ENCODE results near the gene RPRD2.
A peak's percentile ranks its signal among the peaks of the same experiment; 100 is the strongest.
"Not testable (repeated sequence)": the region's sequence is repeated elsewhere in the genome, so short reads cannot be mapped to it uniquely, and the experiment has no call there.

Gene RPRD2

DNA sequence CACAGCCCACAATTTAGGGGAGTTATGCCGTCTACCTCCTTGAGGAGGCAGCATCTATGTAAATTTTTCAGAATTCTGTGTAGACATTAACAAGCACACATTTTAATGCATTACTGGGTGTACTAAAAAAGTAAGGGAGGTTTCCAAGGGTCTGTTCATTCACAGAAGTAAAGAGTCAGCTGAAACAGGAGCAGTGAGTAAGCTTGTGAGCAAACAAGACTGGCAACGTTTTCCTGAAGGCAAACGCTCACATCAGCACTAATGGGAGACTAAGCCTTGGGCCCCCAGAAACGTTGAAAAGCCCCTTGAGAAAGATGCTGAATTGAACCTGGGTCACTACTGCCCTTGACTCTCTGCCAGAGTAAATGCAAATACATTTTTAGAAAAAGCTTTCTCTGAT is 25.7 kb downstream of the RPRD2 start:
- DNase-seq: no peak

DNA sequence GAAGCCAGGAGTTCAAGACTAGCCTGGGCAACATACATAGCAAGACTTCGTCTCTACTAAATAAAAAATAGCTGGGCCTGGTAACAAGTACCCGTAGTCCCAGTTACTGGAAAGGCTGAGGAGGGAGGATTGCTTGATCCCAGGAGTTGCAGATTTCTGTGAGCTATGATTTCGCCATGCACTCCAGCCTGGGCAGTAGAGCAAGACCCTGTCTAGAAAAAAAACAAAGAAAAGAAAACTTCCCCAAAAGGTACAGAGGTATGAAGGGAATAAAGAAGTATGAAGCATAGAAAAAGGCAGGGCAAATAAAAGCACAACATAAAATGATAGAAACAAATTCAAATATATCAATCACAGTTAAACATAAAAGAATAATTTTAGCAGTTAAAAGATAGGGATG is 28.7 kb downstream of the RPRD2 start:
- no peak for DNase-seq

DNA sequence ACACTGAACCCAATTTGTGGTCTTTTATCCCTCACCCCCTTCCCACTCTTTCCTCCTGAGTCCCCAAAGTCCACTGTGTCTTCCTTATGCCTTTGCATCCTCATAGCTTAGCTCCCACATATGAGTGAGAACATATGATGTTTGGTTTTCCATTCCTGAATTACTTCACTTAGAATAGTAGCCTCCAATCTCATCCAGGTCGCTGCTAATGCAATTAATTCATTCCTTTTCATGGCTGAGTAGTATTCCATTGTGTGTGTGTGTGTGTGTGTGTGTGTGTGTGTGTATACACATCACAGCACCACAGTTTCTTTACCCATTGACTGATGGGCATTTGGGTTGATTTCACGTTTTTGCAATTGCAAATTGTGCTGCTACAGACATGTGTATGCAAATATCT is 31.2 kb downstream of the RPRD2 start:
- not testable (repeated sequence) for DNase-seq

DNA sequence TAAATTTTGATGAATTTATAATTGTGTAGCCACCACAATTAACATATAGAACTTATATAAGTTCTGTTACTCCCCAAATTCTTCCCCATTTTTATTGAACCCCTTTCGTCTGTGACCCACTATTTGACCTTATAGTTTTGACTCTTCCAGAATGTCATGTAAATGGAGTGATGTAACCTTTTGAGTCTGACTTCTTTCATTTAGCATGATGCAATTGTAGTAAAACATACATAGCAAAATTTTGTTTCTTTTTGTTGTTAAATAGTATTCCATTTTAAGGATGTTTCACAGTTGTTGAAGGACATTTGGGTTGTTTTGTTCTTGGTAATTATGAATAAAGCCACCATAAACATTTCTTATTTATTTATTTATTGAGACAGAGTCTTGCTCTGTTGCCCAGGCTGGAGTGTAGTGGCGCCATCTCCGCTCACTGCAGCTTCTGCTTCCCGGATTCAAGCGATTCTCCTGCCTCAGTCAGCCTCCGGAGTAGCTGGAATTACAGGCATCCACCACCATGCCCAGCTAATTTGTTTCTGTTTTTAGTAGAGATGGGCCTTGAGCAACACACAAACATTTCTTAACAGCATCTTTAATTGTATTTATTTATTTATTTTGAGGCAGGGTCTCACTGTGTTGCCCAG is 33.6 kb downstream of the RPRD2 start:
- no peak for DNase-seq

DNA sequence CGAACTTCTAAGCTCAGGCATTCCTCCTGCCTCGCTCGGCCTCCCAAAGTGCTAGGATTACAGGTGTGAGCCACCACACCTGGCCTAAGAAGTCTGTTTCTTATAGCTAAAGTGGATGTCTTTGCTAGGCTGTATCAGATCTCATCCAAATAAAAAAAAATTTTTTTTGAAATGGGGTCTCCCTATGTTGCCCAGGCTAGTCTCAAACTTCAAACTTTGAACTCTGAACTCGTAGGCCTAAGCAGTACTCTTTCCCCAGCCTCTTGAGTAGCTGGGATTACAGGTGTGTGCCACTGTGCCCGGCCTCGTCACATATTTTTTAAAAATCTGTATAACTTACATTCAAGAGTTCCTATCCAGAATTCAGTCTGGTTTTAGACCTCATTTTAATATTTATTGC is 40.5 kb downstream of the RPRD2 start:
- no peak for DNase-seq

DNA sequence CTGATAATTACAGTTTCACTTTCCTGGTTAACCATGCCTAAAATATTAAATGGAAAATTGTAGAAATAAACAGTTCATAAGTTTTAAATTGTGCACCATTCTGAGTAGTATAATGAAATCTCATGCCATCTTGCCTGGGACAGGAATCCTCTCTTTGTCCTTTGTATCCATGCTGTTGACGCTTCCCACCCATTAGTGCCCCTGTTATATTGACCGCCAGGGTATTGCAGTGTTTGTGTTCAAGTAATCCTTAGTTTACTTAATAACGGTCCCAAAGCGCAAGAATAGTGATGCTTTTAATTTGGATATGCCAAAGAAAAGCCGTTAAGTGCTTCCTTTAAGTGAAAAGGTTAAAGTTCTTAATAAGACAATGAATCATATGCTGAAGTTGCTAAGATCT is 41.7 kb downstream of the RPRD2 start:
- DNase-seq: no peak

DNA sequence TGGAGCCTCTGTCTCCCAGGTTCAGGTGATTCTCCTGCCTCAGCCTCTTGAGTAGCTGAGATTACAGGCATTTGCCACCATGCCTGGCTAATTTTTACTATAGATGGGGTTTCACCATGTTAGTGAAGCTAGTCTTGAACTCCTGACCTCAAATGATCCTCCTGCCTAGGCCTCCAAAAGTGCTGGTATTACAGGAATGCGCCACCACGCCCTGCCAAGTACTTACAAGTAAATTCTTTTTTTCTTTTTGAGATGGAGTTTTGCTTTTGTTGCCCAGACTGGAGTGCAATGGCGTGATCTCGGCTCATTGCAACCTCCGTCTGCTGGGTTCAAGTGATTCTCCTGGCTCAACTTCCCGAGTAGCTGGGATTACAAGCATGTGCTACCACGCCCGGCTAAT is 42.5 kb downstream of the RPRD2 start:
- no peak for DNase-seq

DNA sequence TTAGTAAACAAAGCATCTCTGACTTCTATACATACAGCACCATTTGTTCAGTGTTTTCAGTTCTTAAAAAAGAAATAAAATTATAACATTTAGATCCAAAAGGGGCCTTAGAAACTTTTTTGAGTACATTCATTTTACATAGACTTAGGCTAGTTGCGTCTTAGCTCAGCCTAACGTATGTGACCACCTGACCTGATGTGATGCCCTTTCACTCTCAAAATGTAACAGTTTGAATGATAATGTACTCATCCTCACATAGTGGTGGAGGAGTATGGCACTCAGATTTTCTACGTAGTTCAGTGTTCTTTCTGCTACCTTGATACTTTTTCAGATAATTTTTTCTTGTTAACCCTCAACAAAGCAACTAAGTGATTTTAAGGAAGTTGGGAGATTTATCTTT is 43.4 kb downstream of the RPRD2 start:
- DNase-seq: no peak

DNA sequence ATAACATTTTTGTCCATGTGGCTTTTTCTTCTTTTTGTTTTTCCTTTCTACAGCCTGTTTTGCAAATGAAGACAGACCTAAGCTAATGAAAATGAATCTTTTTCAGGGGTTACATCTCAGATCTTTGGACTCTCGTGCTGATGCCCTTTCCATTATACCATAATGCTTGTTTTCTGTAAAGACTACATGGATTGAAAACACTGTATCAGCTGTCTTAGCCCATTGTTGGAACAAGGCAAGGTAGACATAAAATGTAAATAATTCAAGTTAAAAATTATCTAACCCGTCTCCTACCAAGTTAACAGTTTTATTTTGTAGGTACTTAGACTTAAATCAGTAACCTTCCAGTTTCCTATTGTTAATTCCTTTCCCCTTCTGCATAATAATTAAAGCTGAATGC is 44.9 kb downstream of the RPRD2 start:
- no peak for DNase-seq

DNA sequence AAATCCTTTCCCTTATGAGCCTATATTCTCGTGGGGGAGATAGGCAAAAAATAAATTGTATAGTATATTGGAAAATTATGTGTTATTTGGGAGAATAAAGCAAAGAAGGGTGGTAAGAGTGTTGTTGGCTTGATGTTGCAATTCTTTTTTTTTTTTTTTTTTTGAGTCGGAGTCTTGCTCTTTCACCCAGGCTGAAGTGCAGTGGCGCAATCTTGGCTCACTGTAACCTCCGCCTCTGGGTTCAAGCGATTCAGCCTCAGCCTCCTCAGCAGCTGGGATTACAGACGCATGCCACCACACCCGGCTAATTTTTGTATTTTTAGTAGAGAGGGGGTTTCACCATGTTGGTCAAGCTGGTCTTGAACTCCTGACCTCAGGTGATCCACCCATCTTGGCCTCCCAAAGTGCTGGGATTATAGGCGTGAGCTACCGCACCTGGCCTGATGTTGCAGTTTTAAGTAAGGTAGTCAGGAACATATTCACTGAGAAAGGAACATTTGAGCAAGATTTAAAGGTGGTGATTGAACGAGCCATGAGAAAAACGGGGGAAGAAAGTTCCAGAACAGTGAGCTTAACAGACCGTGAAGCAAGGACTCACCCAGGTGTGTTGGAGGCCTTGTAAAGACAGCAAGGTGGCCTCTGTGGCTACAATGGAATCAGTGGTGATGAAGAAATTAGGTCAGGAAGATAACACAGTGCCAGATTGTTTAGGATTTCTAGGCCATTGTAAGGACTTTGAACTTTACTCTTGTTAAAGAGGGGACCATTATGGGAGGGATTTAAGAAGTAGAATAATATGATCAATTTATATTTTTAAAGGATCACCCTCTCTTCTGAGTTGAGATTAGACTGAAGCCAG is 45.8 kb downstream of the RPRD2 start:
- no peak for DNase-seq

DNA sequence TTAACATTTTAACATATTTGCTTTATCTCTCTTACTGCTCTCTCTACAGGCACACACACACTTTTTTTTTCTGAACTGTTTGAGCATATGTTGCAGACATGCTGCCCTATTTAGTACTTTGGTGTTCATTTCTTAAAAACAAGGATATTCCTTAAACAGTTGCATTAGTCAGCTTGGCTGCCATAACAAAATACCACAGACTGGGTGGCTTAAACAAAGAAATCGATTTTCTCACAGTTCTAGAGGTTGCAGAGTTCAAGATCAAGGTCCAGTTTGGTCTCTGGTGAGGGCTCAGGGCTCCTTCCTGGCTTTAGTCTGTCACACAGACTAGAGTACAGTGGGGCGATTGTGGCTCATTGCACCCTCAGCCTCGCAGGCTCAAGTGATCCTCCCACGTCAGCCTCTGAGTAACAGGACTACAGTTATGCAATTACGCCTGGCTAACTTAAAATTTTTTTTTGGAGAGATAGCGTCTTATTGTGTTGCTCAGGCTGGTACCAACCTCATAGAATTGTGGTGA is 46.7 kb downstream of the RPRD2 start:
- DNase-seq: no peak

DNA sequence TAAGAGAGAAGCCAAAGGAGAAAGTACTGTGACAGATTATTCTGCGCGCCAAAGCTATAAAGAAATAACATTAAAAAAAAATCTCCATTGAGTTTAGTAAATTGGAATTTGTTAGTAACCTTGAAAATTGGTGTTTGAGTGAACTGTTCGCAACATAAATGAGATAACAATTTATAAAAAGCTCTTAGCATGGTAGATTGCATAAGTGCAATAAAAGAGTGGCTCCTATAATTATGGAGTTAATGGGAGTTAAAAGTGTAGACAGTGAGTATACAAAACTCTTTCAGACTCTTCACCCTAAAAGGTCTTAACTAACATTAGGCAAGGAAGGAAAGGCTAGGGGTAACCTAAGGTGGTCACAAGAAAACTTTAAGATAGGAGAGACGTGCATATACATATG is 50.6 kb downstream of the RPRD2 start:
- DNase-seq: no peak

DNA sequence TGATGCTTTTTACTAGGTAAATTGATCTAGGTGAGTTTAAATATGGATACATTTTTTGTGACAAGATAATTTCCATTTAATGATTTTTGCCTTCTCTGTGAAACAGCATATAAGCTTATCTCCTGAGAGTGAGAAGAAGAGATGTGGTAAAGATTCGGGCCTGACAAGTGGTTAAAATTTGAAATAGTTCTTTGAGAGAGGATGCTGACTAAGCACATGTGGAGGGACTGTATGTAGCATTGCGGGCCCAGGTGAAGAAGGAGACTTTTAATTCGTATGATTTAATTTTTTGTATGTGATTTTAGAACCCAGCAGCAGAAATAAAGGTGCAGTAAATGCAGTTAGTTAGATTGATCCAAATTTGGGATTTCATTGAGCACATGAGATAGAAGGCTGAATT is 51.9 kb downstream of the RPRD2 start:
- DNase-seq: no peak

DNA sequence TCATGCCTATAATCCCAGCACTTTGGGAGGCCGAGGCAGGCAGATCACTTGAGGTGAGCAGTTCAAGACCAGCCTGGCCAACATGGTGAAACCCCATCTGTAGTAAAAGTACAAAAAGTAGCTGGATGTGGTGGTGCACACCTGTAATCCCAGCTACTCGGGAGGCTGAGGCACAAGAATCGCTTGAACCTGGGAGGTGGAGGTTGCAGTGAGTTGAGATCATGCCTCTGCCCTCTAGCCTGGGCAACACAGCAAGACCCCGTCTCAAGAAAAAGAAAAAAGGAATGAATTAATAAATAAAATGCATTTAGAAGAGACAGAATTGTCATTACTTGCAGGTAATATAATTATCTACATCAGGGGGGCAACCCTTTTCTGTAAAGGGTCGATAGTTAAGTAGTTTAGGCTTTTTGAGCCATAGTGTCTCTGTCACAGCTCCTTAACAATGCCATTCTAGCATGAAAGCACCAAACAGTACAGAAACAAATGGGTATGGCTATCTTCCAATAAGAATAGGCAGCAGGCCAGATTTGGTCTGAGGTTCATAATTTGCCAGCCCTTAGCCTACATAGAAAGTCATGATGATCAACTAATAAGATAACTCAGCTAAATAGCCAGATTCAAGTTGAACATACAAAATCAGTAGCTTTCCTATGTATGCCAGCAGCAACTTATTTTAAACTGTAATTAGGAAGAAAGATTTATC is 56.8 kb downstream of the RPRD2 start:
- peak; percentile 68 for DNase-seq

DNA sequence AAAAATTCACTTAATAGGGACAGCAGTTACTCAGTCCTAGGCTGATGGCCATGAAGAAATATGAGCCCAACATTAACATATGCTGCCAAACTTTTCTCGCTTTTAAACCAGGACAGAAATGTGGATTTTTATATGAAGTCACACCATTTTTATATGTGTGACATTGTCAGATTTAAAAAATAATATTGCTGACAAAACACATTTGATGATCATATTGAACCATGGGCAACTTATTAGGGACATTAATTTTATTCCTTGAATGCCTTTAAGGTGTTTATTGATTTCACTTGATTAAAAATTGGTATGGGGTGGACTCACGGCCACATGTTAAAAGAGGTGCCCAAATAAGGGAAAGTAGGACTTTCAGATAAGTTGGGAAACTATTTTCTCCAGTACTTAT is 58.6 kb downstream of the RPRD2 start:
- DNase-seq: no peak

DNA sequence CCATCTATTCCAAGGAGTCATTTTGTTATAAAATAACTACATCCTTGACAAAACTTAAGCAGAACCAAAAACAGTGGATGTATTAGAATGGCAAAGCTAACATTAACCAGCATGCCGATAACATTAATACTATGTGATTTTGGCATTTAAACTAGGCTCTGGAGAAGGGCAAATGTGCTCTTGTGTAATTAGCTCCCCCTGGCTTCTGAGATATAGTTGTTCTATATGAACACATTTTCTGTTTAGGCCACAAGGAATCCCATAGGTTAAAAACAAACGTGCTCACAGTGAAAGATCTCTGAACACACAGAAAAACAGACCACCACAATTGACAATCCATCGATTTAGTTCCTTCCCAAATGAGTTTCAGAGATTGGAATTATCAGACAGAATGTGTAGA is 65.9 kb downstream of the RPRD2 start:
- DNase-seq: peak; percentile 17

DNA sequence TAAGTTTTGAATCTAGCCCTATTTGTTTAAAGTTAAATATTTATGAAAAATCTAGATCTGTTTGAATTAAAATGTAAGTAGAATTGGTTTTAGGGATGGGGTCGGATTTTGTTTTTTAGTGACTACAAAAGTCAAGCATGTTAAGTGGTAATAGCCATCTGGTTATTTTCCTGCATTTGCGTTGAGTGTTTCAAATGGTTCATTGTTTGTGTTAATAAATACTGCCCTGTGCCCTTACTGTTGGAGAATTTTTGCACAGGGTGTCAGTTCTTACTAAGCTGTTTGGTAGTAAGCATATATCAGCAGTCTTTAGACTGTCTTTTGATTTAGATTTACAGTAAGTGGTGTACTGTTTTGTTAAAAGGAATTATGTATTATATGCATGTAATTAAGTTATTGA is 77.2 kb downstream of the RPRD2 start:
- DNase-seq: no peak

DNA sequence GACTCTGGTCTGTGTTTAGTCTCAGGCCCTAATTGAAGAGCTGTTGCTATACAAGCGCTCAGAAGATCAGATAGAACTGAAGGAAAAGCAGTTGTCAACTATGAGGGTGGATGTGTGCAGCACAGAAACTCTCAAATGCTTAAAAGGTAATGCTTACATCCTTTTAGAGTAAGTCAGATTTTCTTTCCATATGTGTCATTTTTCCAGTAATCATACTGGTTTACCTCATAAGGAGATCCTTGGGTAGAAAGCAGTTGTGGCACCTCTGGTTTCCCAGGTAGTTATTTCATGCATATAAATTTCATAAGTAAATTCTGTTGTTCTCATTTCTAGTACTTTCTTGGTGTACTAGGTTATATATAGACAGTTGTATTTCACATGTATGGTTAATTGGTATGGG is 80.3 kb downstream of the RPRD2 start:
- no peak for DNase-seq

DNA sequence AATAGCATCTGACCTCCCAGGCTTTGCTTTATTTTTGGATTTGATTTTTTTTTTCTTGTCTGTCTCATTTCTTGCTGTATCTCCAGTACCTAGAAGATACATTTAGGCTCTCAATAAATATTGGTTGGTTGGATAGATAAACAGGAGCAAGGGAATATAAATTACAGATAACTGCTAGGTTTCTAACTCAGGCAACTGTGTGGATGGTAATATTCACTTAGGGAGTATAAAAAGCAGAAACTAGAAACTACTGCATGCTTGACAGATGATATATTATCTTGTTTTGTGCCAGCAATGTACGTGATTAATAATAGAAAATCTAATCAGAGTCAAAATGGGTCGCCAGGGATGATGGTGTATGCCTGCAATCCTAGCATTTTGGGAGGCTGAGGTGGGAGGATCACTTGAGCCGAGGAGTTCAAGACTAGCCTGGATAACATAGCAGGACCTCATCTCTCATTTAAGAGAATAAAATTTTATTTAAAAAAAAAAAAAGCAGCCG is 92.2 kb downstream of the RPRD2 start:
- DNase-seq: no peak

DNA sequence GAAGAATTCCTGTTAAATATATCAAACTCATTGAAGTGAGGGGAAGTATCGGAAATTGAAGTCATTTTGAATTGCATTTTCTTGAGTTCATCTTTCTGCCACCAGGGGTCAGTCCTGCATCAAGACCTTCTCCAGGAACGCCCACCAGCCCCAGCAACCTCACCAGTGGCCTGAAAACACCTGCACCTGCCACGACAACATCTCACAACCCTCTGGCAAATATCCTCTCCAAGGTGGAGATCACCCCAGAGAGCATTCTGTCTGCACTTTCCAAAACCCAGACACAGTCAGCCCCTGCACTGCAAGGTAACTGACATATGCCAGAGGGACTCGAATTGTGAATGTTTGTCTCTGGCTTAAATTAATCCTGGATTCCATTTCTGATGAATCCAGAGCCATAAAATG is 100.5 kb downstream of the RPRD2 start:
- peak; percentile 76 for DNase-seq

DNA sequence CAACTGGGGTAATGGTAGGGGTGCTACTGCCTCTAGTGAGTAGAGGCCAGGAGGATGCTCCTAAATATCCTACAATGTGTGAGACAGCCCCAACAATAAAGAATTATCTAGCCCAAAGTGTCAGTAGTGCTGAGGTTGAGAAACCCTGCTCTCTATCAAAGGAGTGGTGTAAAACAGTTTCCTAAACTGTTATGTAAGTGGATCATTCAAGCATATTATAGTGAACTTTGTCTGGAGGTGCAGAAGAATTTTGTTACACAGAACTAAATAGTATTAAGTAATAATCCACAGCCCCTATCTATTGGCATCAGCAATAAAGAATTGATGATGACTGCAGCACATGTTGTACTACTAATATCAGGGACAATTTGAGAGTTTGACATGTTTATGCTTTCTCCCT is 103.0 kb downstream of the RPRD2 start:
- no peak for DNase-seq

DNA sequence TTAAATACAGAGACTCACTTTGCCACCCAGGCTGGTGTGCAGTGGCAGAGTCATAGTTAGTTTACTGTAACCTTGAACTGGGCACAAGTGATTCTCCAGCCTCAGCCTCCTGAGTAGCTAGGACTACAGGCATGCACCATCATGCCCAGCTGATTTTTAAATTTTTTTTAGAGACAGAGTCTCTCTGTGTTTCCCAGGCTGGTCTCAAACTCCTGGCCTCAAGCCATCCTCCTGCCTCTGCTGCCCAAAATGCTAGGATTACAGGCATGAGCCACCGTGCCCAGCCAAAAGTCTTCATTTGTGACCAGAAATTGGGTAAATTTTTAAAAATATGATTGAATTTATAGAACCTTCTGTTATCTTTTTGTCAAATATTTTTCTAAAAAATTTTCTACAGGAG is 105.3 kb downstream of the RPRD2 start:
- DNase-seq: no peak

DNA sequence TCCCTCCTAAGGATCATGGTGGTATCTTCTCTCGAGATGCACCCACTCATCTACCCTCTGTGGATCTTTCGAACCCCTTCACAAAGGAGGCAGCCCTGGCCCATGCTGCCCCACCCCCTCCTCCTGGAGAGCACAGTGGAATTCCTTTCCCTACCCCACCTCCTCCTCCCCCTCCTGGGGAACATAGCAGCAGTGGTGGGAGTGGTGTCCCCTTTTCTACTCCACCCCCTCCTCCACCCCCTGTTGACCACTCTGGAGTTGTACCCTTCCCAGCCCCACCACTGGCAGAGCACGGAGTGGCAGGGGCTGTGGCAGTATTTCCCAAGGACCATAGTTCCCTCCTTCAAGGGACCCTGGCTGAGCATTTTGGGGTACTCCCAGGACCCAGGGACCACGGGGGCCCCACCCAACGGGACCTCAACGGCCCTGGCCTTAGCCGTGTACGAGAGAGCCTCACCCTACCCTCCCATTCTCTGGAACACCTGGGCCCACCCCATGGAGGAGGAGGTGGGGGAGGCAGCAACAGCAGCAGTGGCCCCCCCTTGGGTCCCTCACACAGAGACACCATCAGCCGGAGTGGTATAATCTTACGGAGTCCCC is 108.8 kb downstream of the RPRD2 start:
- DNase-seq: no peak

Data from NCI-H69 (cell line).